NCI-H748 (cell line): ENCODE data around the gene SPACA4.

ENCODE experiments used
- DNase-seq: peaks from one replicate; lab custom pipeline; 2025; ENCODE audit not compliant: unreplicated experiment; lab: John Stamatoyannopoulos, UW

Gene SPACA4

DNA sequence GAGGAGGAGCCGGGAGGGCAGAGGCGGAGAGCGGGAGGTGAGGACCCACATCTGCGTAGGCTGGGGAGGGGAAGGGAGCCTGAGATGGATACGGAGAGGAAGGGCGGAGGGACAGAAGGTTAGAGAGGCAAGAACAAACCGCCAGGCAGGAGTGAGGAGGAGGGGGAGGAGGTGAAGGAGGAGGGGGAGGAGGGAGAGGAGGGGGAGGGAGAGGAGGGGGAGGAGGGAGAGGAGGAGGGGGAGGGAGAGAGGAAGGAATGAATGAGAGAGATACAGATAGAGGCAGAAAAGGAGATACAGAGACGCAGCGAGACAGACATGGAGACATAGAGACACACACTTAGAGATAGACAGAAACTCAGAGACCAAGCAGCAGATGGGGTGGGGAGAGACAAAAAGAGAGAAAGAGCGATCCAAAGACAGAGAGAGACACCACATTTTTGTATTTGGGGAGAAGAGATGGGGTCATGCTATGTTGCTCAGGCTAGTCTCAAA, 40.2 kb downstream of the SPACA4 start:
- no peak for DNase-seq

DNA sequence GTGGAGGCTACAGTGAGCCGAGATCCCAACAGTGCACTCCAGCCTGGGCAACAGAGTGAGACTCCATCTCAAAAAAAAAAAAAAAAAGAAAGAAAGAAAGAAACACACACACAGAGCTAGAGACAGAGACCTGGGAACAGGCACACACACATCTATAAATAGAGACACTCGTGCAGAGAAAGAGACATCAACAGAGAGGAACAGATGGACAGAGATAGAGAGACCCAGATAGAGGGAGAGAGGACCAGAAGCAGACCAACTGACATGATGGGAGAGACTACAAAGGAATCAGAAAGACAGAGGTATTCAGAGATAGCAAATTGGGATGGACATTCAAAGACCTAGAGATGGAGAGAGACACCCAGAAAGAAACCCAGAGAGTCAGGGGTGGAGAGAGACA, 41.6 kb downstream of the SPACA4 start:
- no peak for DNase-seq

DNA sequence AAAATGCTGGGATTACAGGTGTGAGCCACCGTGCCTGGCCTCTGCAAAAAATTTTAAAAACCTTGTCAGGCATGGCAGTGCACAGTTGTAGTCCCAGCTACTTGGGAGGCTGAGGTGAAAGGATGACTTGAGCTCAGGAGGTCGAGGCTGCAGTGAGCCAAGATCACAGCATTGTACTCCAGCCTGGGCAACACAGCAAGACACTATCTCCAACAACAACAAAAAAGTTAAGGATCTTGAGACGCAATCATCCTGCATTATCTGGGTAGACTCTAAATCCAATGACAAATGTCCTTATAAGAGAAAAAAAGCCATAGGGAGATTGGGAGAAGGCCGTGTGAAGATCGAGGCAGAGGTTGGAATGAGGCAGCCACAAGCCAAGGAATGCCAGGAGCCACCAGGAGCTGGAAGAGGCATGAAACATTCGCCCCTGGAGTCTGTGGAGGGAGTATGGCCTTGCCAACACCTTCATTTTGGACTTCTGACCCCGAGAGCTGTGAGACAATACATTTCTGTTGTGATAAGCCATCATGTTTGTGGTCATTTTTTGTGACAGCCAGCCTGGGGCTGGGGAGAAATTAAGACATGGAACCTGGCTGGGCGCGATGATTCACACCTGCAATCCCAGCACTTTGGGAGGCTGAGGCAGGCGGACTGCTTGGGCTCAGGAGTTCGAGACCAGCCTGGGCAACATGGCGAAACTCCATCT, 44.6 kb downstream of the SPACA4 start:
- no peak for DNase-seq

DNA sequence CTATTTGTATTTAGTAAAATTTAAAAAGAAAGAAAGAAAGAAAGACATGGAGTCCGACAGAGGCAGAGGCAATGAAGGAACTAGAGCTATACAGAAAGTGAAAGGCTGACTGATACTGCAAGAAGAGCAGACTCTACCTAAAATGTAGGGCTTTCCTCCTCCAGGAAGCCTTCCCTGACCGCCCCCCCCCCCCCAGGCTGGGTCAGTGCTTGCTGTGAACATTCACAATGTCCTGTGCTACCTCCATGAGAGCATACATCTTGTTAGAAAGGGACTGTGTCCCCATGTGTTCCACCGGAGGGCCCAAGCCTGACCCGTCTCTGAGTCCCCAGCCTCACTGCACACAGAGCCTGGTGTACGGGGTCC, 45.1 kb downstream of the SPACA4 start:
- DNase-seq = no peak

DNA sequence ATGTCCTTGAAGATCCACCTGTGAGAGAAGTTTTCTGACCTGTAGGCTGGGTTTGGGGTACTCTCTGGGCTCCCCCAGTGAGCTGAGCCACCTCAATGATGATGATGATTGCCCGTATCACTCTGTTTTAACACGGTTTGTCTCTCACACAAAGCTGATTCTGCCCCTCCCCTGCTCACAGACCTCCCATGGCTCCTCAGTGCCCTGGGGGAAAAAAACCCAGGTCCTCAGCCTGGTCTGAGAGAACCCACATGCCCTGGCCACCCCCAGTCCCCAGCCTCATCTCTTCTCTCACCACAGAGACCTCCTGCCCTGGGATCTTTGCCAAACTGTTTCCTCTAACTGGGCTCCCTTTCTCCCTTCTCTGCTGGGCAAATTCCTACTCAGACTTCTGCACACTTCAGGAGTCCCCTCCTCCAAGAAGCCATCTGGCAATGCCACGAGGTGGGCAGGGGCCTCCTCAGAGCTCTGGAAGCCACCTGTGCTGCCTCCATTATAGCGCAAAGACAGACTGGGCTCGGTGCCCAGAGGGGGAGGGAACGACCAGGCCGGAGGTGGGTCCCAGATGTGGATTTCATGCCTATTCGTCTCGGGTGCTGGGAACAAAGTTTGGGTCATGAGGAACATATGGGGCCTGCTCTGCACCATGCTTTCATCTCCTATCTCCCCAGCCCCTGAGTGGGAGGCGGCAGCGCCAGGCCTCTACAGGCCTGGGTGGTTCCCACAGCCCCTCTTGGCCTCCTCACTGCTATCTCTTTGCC, 47.9 kb downstream of the SPACA4 start:
- no peak for DNase-seq

DNA sequence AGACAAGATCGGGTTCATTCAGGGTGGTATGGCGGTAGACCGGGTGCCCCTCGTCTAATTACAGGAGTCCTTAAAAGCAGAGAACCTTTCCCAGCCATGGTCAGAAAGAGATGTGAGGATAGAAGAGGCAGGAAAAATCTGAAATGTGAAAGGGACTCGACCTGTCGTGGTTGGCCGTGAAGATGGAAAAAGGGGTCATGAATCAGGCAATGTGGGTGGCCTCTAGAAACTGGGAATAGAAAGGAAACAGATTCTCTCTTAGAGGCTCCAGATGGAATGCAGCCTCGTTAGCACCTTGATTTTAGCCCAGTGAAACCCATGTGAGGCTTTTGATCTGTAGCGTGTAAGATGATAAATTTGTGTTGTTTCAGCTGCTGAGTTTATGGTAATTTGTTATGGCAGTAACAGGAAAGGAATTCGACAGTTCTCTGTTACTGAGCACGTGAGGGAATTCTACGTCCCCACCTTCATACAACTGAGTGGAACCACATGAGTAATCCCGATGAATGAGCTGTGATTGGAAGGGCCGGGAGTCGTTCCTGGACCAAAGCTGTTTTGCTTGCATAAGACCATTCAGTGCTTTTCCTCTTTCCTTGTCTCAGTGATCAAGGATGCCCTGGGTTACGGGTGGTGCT, 50.4 kb downstream of the SPACA4 start:
- DNase-seq = no peak
